HG03342 (cell line): Measurements from ENCODE around the gene GRAP2.
"Not testable (repeated sequence)": the region's sequence is repeated elsewhere in the genome, so short reads cannot be mapped to it uniquely, and the experiment has no call there.

Source experiments
- ATAC-seq: cut with Tn5 transposase; IDR thresholded peaks from one replicate; pipeline ENCODE4 v1.9.1; 2021; ENCODE audit warnings: mild to moderate bottlenecking, moderate library complexity; ENCODE audit not compliant: unreplicated experiment

Gene GRAP2

DNA sequence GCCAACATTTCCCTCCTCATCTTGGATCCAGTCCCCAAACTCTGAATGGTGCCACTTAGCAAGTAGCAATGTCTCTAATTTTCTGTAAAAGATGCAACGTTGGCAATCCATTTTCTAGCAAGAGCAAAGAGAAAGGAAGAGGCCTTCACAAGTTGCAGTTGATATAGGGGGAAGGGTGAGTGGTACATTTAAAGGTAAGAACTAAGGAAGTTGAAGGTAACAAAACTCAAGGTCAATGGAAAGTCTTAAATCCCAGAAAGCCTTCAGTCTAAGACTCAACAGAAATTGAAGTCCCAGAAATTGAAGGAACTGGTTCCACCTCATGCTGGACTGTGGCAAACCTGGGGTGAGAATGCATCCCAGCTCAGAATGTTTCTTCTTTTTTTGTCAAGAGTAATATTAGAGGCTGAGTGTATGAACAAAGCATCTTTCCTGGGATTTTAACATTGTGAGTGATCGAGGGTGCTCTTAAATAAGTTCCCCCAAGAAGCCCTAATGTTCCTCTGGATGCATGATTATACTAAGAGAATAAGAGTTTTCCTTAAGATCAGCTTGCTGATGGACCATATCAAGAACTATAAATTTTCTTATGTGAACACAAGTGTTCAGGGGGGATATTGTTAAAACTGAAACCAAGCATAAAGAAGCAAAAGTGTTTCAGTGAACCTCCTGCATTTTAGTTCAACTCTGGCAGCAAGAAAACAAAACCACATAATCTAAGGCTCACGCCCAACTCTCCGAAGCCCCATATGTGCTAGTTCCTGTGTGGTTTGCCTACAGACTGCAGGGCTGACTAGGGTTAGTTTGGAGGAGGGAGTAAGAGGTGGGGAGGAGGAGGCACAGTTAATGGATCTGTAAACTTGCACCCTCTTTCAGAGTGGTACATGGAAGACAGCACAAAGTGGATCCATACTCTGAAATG lies at the start of gene GRAP2:
Gene GRAP2 (plus strand): TSS at position 779 of the 922 bp plus-strand sequence. CDS start 46,023 bp downstream, outside the sequence.
- ATAC-seq = no peak

DNA sequence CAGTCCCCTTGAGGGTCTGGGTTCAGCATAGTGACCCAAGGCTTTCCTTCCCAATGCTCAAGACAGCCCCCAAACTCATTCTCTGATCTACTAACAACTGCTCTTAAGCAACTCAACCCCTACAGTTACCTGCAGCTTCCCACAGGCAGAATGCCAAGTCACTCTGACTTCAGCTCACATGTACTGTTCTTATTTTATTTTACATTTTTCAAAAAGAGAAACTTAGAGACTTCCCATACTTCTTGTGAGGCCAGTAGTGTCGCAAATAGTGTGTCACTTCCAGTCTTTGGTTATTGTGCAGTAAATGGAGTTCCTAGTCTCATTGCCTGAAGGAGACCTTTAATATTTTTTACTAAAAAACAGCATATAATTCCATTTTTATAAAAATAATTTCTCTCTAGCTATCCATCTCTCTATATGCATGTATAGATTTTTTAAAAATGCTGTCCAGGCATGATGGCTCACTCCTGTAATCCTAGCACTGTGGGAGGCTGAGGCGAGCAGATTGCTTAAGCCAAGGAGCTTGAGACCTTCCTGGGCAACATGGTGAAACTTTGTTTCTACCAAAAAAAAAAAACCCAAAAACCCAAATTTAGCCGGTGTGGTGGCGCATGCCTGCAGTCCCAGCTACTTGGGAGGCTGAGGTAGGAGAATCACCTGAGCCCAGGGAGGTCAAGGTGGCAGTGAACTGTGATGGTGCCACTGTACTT lies 49.1 kb upstream of the GRAP2 start:
- no peak for ATAC-seq

DNA sequence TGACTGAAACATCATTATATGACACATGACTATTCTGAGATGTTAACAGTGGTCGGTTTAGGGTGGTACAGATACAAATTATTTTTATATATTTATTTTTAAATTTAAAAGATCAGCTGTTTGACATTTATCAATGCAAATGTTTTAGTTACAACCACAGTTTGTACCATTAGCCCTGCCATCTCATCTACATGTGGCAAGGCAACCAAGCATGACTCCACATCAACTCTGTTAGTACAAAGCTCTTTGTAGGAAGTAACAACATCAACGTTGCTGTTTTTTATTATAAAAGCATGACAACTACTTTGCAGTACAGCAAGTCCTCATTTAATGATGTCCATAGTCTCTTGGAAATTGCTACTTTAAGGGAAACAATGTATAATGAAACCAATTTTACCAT lies 48.1 kb upstream of the GRAP2 start:
- no peak for ATAC-seq

DNA sequence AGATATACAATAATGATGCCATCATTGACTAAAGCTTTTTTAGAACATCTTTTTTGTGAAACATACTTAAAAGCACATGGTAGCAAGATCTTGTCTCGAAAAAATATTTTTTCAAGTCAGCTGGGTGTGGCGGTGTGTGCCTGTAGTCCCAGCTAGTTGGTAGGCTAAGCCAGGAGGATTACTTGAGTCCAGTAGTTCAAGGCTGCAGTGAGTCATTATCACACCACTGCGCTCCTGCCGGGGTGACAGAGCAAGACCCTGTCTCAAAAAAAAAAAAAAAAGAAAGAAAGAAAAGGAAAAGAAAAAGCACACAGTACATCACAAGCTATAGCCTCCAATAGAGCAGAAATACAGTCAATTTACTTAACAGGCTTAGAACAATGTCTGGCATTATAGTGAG lies 44.3 kb upstream of the GRAP2 start:
- ATAC-seq = no peak

DNA sequence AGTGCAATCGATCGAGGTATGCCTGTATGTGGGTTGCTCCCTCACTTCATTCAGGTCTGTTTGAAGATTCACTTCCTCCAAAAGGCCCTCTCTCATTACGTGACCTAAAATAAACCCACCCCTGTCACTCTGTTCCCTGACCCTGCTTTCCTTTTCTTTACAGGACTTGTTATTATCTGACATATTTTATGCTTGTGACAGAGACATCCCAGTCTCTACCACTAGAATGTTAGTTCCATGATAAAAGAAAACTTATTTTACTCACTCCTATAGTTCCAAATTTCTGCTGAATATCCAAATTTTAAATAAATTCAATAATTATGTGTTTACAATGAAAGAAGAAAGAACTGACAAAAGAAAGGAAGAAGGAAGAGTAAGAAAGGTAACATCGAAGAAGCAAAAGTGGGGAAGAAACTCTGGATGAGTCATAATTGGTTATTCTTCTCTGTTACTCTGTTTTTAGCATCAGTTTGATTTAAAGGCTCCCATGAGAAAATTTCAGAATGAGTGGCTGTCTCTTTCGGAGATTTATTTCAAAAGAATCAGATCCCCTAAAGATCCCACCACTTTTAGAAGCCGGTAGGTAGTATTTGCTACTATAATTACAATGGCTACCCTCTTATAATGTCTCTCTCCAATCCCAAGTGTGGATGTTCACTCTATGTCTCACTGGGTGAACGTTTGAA lies 40.8 kb upstream of the GRAP2 start:
- no peak for ATAC-seq

DNA sequence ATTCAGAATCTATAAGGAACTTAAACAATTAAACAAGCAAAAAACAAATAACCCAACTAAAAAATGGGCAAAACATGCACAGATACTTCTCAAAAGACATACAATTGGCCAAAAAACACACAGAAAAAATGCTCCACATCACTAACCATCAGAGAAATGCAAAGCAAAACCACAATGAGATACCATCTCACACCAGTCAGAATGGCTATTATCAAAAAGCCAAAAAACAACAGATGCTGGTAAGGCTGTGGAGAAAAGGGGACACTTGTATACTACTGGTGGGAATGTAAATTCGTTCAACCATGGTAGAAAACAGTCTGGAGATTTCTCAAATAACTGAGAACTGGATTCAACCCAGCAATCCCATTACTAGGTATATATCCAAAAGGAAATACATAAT lies 32.1 kb upstream of the GRAP2 start:
- no peak for ATAC-seq

DNA sequence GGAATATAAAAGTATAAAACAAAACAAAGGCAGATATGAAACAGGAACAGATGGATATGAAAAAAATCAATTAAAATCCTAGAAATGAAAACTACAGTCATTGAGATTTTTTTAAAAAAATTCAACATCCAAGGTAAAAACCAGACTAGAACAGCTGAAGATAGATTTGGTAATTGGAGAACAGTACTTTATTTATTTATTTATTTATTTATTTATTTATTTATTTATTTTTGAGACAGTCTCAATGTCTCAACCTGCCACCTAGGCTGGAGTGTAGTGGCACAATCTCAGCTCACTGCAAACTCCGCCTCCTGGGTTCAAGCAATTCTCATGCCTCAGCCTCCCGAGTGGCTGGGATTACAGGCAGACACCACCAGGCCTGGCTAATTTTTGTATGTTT lies 31.1 kb upstream of the GRAP2 start:
- not testable (repeated sequence) for ATAC-seq

DNA sequence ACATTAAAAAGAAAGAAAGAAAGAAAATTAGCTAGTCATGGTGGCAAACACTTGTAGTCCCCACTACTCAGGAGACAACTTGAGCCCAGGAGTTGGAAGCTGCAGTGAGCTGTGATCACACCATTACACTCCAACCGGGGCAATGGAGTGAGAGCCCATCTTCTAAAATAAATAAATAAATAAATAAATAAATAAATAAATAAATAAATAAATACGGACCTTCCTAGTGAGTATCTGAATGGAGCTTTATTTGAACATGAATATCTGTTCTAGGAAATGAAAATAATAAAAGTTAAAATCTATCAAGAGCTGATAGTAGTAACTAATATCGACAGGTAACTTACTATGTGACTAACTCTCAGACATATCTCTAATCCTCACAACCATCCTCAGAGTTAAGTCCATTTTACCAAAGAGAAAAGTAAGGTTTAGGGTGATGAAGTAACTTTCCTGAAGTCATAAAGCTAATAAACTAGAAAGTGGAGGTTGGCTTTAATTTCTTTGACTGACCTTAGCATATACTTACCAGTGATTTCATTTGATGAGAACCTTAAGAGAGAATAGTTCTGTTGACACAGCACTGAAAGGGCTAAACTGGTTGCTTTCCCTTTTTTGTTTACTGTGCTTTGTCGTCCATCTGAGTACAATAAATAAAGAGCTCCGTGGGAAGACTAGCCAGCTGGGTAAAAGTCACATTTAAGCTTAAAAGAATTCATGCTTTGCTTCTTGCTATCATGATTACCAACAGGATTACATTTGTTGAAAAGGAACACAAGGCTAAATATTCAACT lies 29.7 kb upstream of the GRAP2 start:
- no peak for ATAC-seq

DNA sequence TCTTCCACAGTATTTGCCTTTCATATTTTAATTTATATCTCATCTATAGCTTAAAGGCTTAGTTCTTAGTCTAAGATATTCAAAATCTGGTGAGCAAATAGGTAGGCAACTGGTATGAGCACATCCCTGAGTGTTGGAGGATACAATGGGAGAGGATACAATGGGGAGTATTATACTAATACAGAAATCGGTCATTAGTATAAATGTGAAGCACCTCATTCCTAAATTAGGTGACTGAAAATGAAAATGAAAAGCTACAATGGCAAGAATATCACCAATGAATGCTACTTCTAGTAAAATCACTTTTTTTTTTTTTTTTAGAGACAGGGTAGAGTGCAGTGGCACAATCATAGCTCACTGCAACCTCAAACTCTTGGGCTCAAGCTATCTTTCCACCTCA lies 28.3 kb upstream of the GRAP2 start:
- ATAC-seq = no peak

DNA sequence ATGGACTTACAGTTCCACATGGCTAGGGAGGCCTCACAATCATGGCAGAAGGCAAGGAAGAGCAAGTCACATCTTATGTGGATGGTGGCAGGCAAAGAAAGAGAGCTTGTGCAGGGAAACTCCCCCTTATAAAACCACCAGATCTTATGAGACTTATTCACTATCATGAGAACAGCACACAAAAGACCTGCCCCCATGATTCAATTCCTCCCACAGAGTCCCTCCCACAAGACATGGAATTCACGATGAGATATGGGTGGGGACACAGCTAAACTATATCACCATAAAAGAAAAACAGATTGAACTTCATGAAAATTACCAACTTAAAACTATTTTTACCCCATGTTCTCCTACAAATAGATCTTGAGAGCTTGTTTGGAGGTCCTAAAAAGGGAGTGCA lies 26.9 kb upstream of the GRAP2 start:
- no peak for ATAC-seq

DNA sequence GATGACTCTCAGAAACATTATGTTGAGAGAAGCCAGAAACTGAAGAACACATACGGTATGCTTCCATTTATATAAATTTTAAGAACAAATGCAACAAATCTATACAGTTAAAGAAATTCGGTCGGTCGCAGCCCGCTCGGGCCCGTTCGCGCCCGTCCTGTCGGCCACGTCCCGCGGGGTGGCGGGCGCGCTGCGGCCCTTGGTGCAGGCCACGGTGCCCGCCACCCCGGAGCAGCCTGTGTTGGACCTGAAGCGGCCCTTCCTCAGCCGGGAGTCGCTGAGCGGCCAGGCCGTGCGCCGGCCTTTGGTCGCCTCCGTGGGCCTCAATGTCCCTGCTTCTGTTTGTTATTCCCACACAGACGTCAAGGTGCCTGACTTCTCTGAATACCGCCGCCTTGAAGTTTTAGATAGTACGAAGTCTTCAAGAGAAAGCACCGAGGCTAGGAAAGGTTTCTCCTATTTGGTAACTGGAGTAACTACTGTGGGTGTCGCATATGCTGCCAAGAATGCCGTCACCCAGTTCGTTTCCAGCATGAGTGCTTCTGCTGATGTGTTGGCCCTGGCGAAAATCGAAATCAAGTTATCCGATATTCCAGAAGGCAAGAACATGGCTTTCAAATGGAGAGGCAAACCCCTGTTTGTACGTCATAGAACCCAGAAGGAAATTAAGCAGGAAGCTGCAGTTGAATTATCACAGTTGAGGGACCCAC lies 25.6 kb upstream of the GRAP2 start:
- not testable (repeated sequence) for ATAC-seq

DNA sequence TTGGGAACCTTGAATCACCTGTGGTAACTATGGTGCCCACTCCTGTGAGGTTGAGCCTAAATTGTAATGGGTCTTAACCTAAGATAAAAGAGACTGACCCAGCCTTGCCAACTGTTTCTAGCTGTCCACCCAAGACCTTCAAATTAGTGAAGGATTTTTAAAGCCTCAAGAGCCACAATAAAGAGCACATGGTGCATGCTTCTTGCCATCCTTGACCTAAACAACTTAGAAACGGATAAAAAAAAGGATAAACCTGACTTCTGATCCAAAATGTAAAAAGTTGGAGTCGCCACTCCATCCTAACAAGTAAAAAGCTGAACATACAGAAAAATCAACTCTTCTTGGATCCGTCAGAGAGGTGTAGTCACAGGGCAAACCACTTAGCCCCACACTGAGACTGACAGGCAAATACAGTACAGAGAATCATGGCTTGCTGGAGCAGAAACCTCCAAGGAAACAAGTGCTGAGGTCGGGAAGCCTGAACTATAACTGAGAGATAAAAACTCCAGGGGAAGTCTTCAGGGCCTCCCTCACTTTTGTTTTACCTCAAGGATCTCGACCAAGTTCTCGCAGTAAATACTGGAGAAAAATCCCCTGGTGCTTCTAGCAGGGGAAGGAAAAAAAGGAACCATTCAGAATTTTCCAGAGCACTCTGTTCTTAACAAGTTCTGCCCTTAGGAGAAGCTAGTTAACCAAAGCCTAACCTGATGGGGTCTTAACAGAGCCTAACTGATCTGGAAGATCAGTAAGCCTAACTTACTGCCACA lies 23.6 kb upstream of the GRAP2 start:
- ATAC-seq = no peak

DNA sequence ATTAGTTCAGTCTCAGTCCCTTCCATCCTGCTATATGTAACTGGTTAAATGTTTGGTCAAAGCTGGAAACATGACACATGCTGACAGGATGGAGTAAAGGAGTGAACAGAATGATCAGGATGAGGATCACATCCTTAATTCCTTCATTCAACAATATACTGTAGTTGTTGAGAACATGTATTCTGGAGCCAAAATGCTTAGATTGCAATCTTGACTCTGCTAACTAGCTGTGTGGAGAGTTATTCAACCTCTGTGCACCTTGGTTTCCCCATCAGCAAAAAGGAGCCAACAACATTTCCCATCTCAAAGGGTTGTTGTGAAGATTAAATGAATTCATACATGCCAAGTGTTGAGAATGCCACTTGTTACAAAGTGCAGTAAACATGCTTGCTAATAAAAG lies 20.2 kb upstream of the GRAP2 start:
- ATAC-seq = no peak

DNA sequence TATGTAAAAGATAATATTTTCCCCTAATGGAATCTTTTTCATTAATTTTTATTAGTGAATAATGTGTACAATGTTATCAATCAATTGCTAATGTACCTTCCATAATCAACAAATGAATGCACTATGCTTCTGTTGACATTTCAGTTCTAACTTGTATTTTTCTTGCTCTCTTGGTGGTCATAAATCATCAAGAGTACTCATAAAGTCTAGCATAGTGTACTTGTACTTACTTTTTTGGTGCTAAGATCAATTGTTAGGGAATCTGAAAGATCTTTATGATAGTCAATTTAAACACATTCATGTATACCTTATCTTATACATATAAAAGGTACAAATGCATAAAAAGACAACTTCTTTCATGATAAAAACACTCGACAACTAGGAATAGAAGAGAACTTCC lies 17.8 kb upstream of the GRAP2 start:
- no peak for ATAC-seq

DNA sequence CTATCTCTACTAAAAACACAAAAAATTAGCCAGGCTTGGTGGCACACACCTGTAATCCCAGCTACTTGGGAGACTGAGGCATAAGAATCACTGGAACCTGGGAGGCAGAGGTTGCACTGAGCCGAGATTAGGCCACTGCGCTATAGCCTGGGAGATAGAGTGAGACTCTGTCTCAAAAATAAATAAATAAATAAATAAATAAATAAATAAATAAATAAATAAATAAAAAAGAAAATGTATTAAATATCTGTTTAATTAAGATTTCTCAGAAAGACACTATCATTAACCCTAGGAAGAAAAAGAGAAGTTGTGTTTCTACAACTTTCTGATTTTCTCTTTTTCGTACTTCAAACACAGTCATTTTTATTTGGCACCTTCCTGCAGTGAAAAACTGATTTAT lies 11.0 kb upstream of the GRAP2 start:
- not testable (repeated sequence) for ATAC-seq

DNA sequence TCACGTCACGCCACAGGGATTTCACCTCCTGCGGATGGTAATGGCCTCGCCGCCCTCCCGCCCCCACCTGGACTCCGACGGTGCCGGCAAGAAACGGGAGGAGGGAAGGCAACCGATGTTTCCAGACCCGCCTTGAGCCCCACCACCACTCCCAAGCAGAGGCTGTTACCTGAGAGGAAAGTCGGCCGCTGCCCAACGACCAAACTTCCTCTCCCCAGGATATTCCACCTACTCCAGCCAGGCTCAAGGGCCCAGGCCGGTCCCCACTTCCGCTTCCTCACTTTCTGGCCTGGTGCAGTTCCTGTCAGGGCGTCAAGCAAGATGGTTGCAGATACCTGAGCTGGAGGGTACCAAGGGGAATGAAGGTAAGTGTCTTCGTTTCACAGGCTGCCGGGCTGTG lies 7.4 kb upstream of the GRAP2 start, which contains the start of gene ENTHD1:
Gene ENTHD1 (minus strand): TSS at position 235 of the 400 bp plus-strand sequence. CDS start 6,012 bp downstream, outside the sequence.
- no peak for ATAC-seq

DNA sequence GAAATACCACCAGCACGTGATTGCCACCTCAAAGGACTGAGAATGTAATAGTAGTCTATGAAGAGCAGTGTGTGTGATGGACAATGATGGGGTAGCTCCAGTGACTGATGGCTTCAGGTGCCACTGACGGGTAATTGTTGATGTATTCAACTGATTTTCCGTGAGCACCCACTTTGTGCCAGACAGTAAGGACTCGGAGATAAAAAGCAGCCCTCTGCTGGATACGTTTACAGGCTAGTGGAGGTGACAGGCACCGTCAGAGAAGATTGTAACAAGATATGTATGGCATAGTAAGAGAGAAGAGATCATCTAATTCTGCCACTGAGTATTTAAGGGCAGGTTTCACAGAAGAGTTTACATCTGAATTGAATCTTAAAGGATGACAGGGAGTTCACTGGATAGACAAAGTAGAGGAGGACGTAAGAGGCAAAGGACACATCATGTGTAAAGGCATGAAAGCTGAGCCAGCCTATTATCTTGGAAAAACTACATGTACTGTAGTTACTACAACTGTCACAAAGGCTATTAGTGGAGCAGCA lies 6.3 kb upstream of the GRAP2 start:
- ATAC-seq = no peak

DNA sequence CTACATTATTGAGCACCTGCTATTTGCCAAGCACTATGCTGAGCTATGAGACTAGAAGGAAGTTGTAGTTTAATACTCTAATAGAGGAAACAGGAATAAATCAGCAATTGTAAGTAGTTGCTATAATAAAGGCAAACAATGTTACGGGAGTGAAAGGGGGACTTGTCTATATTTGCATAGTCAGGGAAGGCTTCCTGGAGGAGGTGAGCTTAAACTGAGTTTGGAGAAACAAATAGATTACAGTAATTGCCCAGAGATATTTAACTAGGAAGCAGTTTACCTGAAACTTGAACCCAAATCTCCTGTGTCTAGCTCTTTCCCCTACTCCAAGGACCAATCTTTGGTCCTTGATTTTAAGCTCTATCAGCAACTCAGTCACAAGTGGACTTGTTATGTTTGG lies 5.2 kb upstream of the GRAP2 start:
- ATAC-seq = no peak
